Kasumi-1 (cell line): Measurements from ENCODE around the gene SORBS2.

Experiments
- DNase-seq, 2 experiments: peaks; one replicate each; lab custom pipeline; 2025; lab: John Stamatoyannopoulos, UW

The SORBS2 gene

DNA sequence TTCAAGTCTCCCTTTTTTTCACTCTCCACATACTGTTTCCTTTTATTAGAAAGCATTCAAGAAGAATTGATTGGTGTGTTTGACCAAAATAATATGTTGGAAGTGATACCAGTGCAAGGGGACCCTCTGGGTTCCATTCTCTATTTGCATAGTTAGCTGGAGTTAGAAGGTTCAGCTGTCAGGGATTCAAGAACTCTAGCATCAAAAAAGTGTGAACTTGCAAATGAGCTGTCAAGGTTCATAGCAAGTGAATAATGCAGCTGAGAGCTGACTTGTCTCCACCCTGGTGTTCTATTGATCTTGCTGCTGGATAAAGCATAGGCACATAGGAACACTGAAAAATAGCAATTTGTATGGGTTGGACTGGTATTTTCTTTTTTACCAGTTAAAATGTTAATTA lies 73.2 kb downstream of the SORBS2 start:
- no peak for DNase-seq

DNA sequence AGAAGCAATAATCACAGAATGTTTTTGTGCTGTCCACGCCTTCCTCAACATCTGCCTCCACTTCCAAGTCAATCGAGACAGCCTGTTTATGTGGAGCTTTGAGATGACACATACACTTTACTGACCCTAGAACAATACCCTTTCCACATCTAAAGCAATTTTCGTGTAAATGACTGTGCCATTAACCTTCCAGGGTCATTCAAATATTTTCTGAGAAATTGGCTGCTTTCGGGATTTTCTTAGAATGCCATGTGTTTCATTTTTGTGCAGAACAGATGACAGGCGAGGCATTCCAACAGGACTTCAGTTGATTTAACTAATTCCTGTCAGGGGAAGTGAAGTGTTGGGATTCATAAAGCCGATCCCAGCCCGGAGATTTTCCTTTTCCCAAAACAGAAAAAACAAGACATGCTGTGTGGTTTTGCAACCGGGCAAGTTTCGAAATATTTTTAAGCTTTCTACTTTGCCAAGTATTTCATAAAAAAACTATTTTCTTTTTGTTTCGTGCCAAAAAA lies 73.9 kb downstream of the SORBS2 start:
- DNase-seq, result no peak

DNA sequence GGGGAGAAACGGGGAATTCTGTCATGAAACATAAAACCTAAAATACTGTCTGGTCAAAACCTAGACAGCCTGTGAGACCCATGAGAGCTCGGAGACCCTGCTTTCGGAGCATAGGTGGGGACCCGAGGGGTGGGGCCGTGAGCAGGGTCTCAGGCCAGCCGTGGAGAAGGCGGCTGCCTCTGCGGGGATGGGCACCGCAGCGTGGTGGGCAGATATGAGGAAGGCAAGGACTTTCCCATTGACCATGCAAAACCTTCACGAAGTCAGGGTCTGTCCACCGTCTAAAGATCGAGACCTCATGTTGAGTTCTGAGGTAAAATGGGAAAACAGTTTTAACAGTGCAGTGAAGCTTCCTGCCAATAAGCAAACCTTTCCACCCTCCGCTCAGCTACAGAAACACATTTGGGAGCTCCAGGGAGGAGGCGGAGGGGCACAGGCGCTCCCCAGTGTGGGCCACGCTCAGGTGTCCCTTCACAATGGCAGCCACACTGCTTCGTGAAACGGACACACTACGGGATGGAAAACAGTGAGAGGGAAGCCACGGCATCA lies 74.4 kb downstream of the SORBS2 start:
- no peak for DNase-seq

DNA sequence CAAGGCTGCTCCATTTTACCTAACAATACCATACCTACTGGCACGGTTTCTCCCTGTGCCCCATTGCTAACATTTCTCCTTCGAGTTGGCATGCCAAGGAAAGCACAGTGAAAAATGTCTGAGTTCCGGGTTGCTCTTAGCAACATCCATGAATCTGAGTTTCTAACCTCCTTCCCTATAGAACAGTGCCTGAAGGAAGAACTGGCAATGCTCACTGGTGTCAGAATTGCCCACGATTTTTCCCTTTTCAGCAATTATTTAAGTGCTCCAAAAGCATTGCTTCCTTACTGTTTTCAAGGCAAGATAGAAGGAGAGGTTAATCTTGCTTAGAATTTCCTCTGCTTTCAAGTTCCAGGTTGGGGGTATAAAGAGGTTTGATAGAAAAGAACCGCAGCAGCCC lies 75.1 kb downstream of the SORBS2 start:
- no peak for DNase-seq

DNA sequence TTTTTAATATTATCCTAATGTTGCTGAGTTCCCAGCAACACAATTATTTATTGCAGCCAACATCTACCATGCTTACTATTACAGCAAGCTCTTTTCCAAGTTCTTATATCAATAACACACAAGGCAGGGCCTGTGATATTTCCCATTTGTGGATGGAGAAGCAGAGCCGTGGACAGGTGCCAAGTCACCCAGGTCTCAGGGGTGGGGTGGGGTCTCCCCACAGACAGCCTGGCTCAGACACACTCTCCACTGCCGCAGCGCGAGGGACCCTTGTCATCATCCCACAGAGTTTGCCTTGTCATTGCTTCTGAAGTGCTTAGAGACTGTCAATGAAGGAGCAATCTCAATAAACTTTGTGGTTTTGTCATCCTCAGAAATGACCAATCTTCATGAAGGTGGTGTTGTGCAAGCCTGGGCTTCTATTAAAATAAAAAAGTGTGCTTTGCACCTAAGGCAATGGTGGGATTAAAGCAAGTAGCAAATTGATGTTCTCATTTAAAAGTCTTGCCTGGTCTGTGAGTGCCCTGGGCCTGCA lies 76.1 kb downstream of the SORBS2 start:
- DNase-seq, result no peak

GRCh38 chr4:185734930-185735329 lies 77.1 kb downstream of the SORBS2 start:
- no peak for DNase-seq

DNA sequence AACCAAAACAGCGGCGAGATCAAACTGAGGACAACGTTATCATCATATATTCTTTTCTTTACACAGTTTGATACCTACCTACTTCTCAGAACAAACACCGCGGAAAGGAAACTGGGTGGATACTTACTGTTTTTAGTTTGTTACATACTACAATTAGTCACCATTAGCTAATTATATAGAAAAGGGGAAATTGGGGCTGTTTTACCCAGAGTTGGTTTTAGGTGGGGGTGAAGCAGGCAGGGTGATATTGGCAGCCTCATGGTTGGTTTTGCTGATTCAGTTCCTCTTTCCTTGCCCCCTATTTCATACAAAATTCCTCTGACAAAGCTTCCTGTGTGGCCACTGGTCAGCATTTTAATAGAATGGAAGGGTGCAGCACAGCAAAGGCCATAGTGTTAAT lies 77.8 kb downstream of the SORBS2 start:
- peak; percentile 57 to 70 for DNase-seq

GRCh38 chr4:185730849-185731608 lies 81.0 kb downstream of the SORBS2 start:
- DNase-seq, result no peak

DNA sequence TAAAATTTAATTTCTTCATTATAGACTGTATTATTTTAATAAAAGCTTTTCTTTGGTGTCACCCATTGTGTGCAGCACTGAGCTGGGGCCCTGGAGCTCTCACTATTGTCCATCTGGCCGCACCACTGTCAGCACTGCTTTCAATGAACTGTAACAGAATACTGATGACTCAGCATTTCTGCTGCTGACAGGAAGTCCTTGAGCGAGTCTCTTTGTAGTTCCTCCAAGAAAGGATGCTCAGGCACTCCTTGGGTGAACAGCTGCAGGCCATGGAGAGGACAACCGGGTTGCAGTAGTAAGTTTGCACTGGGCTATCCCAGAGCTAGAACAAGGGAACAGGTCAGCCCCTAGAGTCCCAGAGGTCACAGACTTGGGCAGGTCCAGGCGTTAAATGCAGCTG lies 81.6 kb downstream of the SORBS2 start:
- DNase-seq, result peak; percentile 54 to 66

GRCh38 chr4:185729391-185729804 lies 82.6 kb downstream of the SORBS2 start:
- DNase-seq, result no peak

GRCh38 chr4:185728893-185729292 lies 83.1 kb downstream of the SORBS2 start:
- DNase-seq, result no peak

DNA sequence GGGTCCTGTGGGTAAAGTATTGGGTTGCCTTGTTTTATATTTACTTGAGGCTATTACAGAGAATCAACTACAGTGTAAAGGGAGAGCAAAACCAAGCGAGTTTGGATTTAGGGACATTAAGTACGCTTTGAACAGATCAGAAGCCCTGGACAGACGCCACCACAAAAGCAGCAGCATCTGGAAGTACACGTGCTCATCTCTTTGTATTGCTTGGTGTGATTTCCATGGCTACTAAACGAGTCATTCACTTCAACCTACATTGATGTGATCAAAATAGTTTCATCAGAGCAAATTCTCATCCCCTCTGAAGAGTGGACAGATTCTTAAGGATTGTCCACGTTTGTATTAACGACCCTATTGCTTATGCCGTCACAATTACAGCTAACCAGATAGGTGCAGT lies 85.1 kb downstream of the SORBS2 start:
- no peak for DNase-seq

DNA sequence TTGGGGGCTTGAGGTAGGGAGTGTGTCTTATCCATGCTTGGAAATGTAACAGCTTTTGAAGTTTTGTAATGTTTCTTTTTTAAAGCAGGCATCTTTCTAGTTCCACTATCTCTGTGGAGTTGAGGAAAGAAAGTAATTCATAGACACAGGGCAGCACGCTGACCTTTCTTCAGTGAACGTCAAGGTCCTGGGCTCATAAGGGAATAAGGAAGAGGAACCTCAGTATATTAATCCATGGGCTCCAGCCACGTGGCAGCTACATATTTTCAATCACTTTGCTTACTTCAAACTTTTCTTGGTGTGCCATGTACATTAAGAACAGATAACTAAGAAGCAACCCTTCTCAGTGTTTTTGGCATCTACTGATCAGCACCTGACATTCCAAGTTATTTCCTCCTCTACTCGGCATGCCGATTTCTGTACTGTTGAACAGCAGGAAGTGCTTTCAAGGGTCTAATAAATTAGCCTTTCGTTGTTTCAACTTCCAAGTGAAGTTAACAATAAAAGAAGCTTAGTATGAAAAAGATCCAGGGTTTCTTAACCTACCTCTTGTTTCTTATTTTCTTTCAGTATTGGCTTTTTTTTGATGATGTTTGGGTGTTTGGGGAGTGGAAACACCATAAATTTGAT lies 88.2 kb downstream of the SORBS2 start:
- DNase-seq, result no peak

DNA sequence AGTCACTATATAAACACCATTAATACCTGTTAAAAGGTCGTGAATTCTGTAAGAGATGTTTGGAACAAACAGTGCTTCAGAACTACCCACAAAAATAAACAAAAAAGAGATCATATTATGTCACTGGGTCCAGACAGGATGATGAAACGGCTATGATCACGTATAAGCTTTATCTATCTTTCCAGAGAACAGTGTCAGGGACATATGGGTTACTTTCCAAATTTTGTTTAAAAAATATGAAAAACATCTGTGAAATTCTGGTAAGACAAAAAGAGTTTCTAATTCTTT lies 90.0 kb downstream of the SORBS2 start:
- no peak for DNase-seq

- DNase-seq, result no peak
Measured at GRCh38 chr4:185721190-185722028, 90.6 kb downstream of the SORBS2 start.

DNA sequence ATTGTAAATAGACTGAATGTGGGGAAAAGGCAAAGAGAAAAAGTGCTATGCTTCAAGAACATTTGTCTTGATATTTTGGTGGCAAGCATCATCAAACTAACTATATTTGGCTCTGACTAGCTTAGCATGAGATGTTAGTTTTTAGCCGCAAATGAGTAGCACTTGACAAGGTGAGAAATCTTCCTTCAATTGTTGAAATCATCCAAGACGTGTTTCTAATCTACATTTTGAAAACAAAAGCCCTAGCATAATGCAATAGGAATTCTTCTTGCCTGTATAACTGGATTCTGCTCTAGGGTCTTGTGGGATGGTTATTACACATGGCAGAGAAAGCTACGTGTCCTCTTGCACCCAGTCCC lies 92.5 kb downstream of the SORBS2 start:
- DNase-seq, result no peak

GRCh38 chr4:185718578-185719499 lies 93.2 kb downstream of the SORBS2 start:
- DNase-seq, result no peak

- no peak for DNase-seq
Measured at GRCh38 chr4:185717377-185717741, 94.6 kb downstream of the SORBS2 start.

- DNase-seq, result no peak
Measured at GRCh38 chr4:185716577-185717376, 95.2 kb downstream of the SORBS2 start.

GRCh38 chr4:185716141-185716551 lies 95.8 kb downstream of the SORBS2 start:
- no peak for DNase-seq
